DMS79 (cell line): ENCODE results near the gene BTN1A1.
"Not testable (repeated sequence)": the region's sequence is repeated elsewhere in the genome, so short reads cannot be mapped to it uniquely, and the experiment has no call there.

Experiments
- DNase-seq: peaks from one replicate; lab custom pipeline; 2025; lab: John Stamatoyannopoulos, UW

Gene BTN1A1

DNA sequence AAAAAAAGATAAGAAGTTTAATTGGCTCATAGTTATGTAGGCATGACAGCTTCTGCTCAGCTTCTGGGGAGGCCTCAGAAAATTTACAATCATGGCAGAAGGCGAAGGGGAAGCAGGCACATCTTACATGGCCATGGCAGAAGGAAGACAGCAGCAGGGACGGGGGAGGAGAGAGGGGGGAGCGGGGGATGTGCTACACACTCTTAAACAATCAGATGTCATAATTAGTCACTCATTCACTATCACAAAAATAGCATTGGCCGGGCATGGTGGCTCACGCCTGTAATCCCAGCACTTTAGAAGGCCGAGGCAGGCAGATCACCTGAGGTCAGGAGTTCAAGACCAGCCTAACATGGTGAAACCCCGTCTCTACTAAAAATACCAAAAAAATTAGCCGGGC is 10.9 kb downstream of the BTN1A1 start:
- DNase-seq, result not testable (repeated sequence)

DNA sequence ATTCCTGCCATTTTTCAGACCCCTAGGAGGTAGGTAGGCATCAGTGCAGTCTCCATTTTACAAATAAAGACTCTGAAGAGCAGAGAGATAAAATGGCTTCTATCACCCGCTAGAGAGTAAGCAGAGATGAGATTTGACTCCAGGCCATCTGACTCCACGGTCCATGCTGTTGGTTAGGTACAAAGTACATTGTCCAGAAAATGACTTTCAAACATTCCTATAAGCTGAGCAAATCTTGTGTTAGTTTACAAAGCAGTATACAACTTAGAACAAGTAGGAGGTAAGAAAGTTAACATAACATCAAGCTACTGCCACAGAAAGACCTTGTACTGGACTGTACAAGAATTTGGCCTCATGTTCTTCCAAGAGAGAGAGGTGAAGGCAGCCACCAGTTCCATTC is 14.9 kb downstream of the BTN1A1 start:
- DNase-seq, result no peak

DNA sequence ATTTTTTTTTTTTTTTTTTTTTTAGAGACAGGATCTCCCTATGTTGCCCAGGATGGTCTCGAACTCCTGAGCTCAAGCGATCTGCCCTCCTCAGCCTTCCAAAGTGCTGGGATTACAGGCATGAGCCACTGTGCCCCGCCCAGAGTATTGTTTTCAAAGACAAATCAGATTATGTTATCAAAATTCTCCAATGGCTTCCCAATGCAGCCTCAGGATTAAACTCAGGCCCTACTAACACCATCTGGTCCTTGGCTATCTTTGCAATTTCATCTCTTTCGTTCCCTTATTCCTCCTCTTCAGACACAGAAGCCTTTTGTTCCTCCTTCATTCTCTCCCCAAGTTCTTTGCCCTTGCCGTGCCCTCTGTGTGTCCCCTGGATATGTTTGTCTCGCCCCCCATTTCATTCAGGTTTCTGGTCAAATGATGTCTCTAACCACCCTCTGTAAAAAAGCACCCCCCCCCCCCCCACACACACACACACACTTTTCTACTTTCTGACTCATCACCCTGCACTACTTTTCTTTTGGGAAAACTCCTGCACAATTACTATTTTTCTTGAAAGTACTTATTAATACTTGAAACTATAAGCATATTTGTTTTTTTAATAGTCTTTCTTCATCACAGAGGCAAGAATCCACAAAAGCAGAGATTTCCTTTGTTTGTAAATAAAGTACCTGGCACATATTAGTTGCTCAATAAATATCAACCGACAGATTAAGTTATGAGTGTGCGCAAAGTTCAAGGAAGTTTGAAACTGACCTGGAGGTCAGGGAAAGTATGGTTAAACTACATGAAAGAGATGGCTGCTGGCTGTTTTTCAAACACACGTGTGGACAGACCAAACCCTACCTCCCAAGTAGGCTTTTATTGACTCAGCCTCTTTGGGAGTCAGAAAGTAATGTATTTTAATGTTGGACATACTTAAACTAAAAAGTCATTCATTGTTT is 16.7 kb downstream of the BTN1A1 start:
- no peak for DNase-seq

DNA sequence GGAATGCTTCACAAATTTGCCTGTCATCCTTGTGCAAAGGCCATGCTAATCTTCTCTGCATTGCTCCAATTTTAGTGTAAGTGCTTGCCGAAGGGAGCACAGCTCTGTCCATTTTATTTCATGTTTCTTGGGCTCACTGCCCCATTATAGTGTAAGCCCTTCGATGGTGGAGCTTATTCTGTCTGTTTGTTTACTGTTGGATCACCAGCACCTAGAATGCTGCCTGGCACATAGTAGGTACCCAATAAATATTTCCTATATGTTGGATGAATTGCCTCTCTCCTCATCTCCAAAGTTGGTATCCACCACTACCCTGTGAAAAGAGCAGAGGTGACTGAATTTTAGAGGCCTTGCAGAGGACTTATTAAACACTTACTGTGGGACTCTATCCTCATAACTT is 19.3 kb downstream of the BTN1A1 start:
- no peak for DNase-seq

DNA sequence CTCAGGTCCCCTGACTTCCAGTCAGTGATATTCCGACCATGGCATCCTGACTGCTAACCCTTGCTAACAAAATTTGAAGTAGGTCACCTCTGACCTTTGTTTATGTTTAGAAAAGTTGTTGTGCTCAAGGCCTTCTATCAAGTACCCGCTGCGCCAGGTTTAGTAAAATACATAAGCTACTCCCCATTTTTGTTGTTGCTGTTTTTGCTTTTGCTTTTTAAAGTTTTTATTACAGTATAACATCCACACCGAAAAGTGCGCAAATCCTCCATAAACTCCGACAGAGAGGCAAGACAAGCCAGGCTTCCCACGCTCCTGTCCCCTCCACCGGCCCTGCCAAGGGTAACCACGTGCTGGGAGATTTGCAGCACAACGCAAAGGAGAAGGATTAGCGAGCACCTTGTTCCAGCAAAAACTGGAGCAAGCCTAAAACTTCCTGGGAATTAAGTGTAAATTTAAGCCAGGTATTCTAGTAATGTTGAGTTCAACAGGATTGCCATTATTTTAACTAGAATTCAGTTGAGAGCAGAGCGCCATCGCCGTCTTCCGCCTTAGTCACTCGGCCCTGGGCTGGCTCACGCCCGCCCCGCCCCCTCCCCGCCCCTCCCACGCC is 20.2 kb downstream of the BTN1A1 start:
- DNase-seq, result no peak

DNA sequence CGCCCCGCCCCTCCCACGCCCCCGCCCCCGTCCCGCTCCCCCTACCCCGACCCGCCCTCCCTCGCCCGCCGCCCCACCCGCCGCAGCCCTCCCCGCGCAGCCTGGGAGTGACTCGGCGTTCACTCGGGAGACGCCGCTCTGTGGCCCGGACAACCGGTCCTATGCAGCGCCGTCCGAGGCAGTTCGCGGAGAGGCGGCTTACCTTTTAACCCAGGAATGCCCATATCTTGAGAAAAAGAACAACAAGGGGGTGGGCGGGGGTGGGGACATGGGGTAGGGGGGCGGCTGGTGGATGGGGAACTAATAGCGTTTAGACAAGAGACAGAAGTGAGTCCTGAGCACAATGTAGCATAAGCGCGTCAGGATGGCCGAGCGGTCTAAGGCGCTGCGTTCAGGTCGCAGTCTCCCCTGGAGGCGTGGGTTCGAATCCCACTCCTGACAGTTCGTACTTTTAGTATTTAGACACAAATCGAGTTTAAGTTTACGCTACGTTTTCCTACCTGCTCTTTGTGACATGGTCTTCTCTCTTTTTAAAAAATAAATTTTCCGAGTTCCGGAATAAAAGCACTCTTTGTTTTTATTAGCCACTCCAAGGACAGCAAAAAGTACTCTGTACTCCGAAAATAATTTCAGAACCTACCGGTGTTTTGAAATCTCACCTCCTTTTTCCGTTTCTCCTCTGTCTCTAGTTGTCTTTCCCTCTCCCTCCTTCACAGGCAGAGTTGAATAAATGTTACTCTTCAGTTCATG is 20.9 kb downstream of the BTN1A1 start:
- DNase-seq, result no peak

DNA sequence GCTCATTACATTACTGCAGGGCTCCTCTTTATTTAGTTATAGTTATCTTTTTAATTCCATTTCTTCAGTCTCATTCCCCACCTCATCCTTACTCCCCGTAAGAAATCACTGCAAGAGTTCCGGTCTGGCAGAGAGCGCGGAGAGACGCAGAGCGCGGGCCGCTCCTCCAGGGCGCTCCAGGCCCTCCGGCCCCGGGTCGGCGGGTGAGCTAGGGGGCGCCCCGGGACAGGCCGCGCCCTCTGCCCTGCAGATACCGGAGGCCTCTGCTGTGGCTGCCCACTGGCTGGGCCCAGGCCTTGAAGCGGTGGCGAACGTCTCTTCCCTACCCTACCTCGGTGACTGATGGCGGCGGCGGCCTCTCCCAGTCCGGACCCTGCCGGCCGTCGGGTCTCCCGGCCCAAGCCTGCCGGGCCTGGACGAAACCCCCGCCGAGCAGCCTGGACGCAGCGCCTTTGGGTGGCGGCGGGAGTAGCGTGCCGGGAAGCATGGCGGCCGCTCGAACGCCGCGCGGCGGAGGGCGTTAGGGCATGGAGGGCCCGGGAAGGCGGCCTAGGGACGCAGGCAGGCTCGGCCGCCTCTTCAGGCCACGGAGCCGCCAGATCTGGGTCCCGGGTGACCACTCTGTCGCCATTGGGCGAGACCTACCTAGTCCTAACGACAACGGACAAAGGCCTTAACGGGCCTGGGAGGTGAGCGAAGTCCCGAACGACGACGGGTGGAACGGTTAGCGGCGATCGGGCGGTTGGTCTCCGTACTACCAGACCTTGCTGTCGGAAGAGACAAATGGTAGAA is 21.7 kb downstream of the BTN1A1 start:
- DNase-seq, result no peak

DNA sequence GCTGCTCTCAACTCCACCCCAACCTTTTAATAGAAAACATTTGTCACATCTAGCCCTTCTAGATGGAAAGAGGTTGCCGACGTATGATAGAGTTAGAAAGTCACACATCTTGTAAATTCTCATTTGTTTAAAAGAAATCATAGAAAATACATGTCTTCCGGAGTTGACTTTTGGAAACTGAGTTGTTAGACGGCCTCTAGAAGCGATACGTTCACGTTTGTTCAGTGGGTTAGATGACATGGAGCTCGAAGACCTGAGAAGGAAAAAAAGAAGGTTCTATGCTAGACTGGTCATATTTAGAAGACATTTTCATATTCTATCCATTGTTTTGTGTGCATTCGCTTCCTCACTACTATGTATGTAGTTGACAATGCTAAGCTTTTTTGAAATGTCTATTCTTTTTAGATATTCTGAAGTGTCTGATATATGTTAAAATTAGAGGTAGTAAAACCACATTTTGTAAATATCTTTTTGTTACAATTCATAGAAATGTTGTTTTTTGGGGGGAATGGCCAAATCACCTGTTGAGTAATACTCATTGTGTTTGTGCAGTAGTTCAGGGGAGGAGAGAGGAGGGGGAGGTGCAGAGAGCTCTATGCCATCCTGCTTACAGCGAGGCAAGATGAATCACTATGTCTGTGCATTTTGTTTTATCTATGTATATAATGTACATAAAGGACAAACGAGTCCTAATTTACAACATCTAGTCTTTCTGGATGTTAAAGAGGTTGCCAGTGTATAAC is 22.6 kb downstream of the BTN1A1 start:
- not testable (repeated sequence) for DNase-seq

DNA sequence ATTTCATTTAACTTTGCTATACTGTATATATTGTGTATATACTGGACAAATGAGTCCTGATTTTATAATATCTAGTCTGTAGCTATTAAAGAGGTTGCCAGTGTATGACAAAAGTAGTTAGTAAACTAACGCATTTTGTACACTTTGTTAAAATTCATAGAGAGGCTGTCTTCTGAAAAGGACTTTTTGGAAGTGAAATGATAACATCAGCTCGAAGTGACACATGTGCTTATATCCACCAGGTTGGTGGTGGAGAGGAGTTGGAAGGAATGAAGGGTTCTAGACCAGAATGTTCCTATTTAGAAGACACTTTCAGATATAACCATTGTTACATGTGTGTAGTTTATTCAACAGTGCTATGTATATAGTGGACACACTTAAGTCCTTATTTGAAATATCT is 24.2 kb downstream of the BTN1A1 start:
- not testable (repeated sequence) for DNase-seq

DNA sequence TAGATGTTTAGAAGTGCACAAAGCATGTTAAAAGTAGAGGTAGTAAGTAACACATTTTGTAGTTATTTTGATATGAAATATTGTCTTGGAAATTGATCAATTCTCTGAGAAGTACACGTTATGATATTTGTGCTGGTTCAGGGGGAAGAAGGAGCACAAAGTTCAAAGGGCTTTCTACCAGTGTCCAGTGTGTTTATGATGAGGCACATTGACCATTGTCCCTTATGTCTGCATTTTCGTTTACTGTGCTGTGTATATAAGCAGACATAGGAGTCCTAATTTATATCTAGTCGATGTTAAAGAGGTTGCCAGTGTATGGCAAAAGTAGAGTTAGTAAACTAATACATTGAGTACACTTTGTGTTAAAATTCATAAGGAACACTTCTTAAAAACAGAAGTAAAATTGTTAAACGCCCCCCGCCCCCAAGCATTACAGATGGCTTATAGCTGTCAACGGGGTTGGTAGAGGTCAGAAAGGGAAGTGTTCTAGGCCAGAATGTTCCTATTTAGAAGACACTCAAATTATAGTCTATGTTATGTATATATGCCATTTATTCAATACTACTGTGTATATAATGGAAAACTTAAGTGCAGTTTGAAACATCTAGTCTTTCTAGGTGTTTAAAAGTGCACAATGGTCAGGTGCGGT is 24.7 kb downstream of the BTN1A1 start:
- no peak for DNase-seq

DNA sequence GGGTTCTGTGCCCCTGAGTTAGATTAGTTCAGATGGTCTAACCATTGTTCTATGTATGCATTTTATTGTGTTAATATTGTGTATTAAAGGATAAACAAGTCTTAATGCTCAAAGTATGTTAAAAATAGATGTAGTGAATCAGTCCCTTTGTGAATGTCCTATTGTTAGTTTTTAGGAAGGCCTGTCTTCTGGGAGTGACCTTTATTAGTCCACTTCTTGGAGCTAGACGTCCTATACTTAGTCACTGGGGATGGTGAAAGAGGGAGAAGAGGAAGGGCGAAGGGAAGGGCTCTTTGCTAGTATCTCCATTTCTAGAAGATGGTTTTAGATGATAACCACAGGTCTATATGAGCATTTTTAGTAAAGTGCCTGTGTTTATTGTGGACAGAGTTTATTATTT is 25.7 kb downstream of the BTN1A1 start:
- DNase-seq, result no peak

DNA sequence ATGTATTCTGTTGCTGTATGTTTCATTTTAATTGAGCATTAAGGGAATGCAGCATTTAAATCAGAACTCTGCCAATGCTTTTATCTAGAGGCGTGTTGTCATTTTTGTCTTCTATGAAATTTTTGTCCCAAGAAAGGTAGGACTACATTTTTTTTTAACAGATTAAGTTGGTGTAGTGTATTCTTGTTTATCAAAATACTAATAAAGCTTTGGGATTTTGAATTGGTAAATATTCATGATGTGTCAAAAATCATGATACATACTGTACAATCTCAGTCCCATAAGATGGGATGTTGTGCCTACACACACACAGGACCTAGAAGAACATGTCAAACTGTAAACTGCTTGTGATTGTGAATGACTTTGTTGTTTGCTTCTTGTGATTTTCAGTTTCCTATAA is 26.8 kb downstream of the BTN1A1 start:
- no peak for DNase-seq

DNA sequence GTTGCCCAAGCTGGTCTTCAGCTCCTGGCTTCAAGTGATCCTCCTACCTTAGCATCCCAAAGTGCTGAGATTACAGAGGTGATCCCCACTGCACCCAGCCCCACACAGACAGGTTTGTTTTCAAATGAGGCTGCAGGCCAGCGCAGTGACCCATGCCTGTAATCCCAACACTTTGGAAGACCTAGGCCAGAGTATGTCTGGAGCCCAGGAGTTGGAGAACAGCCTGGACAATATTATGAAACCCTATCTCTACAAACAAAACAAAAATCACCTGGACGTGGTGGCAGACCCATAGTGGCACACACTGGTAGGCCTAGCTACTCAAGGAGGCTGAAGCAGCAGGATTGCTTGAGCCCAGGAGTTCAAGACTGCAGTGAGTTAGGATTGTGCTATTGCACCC is 30.1 kb downstream of the BTN1A1 start:
- DNase-seq, result no peak

DNA sequence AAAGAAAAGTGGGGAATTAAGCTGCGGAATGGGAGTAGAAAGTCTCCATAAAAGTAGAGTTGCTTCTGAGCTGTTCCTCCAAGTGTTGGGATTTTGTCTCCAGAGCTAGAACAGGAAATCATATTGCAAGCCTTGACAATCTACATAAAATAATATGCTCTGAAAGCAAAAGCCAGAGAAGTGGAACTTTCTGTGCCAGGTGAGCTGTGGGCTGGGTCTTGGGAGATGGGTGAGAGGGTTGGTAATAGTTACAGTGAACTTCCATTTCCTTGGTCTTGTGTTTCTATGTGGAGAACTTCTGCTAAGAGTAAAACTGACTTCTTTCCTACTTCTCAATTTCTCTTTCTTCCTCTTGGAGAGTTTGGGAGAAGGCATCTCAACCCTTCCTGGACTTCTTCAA is 31.8 kb downstream of the BTN1A1 start:
- no peak for DNase-seq

DNA sequence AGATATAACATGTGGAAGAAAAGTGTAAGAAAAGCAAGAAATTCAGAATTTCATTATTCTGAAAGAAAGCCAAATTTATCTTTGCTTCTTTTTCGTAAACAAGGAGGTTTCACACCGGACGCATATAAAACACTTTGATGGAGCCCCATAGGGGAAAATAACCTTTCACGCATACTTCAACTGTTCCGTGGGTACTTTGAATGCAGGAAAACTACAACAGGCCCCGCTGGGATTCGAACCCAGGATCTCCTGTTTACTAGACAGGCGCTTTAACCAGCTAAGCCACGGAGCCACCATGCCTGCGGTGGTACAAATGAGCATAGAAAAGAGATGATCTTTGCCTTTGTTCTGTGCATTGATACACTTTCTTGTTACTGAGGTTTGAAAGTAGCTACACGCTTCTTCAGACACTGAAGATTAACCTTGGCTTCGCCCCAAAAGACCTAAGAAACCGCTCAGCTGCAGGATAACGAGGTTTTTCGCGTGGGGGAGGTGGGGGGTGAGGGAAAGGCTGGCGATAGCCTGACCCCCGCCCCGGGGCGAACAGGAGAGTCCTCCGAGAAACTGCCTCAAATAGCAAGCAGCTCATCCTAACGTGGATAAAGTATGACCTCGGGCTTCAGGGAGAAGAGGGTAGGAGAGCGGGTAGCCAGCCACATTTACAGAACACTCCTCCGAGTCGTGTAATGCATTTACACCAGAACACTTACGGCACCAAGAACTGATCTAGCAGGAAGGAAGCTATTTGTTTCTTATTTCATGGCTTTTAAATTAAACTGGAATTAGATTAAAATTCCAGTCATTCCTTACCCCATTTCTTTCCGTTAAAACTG is 32.8 kb downstream of the BTN1A1 start:
- peak; percentile 37 for DNase-seq

DNA sequence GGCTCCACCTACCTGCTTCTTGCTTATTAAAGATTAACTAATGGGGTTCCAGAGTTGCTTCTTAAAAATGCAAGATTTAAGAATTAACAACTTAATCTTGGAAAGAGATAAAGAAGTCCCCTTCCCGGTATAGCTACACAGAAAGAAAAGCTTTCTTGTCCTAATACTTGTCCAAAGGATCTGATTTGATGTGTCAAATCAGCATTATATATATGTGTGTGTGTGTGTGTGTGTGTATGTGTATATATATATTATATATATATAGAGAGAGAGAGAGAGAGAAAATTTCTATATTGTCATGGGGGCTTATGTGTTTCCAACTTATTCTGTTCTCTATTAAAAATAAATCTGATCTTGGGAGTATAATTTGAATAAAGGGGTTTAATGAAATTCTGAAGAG is 33.4 kb downstream of the BTN1A1 start:
- no peak for DNase-seq

DNA sequence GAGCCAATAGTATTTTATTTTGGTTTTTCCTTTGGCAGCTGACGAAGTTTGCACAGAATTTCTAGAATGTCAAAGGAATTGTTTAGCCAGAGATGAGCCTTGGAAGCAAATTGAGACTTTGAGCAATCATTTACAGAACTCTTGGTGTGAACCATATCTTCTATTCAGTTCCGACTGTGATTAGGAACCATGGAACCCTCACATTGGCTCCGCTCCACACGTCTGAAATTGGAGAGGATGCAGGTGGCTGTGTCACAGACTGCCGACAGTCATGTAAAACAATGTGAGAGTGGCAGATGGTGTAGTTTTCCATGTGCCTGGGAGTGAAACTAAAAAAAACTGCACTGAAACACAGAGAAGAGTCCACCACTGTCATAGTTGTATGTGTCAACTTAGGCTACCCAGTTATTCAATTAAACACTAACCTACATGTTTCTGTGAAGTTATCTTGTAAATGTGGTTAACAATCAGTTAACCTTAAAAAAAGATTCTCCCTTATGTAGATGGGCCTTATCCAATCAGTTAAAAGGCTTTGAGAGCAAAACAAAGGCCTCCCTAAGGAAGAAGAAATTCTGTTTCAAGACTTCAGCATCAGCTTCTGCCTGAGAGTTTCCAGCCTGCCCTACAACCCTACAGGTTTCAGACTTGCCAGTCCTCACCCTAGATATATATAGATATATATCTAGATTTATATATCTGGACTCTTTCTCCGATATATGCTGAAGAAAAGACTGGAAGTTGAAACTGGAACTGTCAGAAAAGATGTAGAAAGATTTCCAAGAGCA is 34.8 kb downstream of the BTN1A1 start:
- DNase-seq, result no peak

DNA sequence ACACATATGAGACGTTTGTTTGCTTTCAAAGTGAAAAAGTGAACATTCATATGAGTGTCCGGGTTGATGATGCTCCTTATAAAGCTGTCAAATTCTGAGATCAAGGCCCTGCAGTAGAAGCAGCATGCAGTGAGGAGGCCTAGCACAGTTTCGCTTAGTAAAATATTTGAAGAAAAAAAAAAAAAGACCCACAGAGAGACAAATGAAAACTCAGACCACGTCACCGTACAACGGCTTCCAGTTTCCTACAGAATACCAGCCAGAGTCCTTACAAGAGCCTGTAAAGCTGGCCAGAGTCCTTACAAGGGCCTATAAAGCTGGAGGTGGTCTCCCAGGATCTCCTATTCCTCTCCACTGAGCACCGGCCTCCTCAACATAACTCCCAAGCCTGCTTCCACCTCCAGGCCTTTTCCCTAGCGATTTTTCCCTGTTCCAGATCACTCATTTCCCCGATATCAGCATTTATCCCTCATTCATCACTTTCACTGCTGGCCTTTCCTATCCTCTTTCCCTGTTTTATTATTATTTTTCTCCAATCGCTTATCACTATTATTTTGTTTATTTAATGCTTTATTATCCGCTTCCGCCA is 36.6 kb downstream of the BTN1A1 start:
- peak; percentile 2 for DNase-seq
